HTR-8/SVneo (cell line): ENCODE measurements around the gene DUSP9.

ENCODE experiments used
- DNase-seq: peaks from one replicate; pipeline ENCODE4 v3.0.0; 2011; ENCODE audit warnings: low spot score, mixed read lengths; ENCODE audit not compliant: insufficient read length
- FAIRE-seq: peaks from 2 replicates; lab custom pipeline; 2011; peaks lifted over from hg19 to GRCh38; lab: Jason Lieb, UNC

The DUSP9 gene

DNA sequence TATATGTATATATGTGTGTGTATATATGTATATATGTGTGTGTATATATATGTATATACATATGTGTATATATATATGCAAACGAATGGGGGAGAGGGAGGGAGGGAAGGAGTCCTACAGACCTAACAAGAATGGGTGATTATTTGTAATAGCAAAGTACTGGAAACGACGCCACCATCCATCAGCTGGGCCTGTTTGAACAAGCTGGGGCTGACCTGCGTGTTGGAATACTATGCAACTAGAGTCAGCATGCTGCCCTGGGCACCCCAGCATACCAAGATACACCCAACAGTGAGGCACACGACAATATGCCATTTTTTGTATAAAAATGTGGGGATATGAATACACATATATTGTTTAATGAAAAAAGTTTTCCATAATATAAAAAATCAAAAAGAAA is 26.4 kb upstream of the DUSP9 start:
- FAIRE-seq: no peak

DNA sequence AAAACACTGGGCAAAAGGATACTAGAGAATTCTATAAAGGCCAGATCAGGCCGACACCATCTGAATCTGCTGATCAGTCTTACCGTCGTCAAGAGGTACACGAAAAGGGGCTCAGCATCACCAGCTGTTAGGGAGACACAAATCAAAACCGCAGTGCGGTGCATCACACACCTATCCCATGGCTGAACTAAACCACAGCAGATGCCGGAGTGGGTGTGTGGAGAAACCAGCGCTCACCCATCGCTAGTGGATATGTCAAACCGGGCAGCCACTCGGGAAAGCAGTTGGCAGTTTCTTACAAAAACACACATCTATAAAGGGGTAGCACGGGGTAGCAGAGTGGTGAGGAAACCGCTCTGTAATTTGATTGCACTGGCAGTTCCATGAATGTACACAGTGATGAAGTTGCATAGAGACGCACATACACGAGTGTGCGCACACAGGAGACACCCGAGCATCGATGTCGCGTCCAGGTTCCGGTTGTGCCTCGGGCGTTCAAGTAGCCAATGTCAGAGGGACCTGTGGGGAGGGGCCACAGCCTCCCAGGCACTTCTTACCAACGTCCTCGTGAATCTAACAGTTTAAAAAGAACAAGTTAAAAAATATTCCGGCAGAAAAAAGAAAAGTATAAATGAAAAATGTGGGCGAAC is 24.9 kb upstream of the DUSP9 start:
- FAIRE-seq (no peak), DNase-seq (no peak)

More for the DNA sequence above, 26.4 kb upstream of the DUSP9 start:
- no peak for DNase-seq

GRCh38 chrX:153622661-153623309 is 24.2 kb upstream of the DUSP9 start:
- no peak for FAIRE-seq
- DNase-seq: no peak

- no peak for DNase-seq
- no peak for FAIRE-seq
Observed at GRCh38 chrX:153623310-153624029, 23.5 kb upstream of the DUSP9 start.

DNA sequence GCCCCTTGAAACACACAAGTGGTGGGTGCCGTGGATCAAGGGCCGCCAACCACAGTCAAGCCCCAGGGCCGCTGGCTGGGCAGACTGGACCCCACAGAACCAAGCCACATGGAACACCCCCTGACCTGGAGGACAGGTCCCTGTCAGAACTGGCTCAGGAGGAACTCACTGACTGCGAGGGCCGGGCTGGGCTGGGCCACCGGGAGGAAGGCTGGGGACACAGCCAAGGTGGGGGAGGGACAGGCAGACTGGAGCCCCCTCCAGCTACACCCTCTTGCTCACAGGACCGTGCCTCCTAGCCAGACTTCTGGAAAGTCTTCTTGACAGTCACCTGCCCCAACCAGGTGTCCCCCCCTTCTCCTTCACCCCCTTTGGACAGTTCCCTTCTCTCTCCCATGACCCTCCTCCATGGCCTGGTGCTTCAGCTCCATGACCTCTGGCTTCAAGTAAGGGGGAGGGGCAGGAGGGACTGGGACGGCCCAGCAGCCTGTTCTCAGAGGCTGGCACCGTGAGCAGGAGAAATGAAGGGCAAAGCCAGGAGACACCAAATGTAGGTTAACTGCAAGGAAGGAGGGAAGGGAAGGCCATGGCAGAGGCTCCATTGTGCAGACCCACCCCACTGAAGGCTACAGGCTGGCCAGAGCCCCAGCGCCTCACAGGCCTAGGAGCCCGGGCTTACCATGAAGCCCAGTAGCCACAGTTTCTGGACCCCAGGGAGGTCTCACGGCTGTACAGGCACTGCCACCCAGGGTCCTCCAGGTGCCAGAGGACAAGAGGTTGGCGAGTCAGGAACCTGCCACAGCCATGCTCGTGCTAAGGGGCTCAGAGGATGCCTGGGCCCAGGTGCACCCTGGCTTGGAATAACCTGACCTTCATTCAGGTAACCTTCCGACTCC is 22.6 kb upstream of the DUSP9 start:
- no peak for DNase-seq
- no peak for FAIRE-seq

- FAIRE-seq (no peak), DNase-seq (no peak)
Observed at GRCh38 chrX:153625271-153626024, 21.6 kb upstream of the DUSP9 start.

GRCh38 chrX:153626025-153626633 is 20.9 kb upstream of the DUSP9 start:
- FAIRE-seq (no peak), DNase-seq (no peak)

GRCh38 chrX:153626863-153627674 is 19.9 kb upstream of the DUSP9 start:
- FAIRE-seq: no peak
- DNase-seq: no peak

DNA sequence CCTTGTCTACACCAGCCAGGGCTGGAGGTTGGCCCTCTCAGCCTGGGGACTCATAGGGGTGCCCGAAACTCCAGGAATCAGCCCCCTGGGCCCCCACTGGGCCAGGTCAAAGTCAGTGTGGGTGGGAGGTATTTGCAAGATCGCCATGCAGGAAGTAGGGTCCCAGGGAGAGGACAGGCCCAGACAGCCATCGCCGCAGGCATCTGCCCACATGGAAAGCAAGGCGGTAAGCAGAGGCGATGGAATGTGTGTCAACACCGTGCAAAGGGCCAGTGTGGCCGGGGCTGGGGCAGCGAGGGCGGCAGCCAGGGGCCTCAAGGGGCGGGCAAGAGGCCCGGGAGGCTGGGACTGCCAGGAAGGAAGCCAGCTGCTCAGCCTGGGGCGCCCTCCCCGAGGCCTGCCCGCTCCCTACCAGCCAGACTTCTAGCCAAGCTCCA is 19.3 kb upstream of the DUSP9 start:
- no peak for DNase-seq
- FAIRE-seq: no peak

GRCh38 chrX:153628129-153628528 is 18.9 kb upstream of the DUSP9 start:
- DNase-seq (no peak), FAIRE-seq (no peak)

DNA sequence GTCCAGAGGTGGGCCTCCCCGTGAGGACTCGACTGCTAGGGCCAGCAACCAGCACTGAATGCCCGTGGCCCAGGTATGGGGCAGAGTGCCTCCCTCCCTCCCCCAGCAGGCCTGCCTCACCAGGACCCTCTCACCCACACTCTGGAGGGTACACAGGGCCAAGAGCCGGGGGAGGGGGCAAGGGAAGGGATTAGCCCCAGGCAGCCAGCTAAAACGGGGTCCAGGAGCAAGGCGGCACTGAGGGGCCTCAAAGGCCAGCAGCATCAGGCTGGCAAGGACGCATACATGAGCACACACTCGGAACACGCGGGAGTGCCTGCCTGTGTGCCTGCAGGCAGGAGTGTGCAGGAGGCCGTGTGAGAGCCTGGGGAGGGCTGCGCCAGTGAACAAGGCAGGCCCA is 18.3 kb upstream of the DUSP9 start:
- FAIRE-seq (no peak), DNase-seq (no peak)

DNA sequence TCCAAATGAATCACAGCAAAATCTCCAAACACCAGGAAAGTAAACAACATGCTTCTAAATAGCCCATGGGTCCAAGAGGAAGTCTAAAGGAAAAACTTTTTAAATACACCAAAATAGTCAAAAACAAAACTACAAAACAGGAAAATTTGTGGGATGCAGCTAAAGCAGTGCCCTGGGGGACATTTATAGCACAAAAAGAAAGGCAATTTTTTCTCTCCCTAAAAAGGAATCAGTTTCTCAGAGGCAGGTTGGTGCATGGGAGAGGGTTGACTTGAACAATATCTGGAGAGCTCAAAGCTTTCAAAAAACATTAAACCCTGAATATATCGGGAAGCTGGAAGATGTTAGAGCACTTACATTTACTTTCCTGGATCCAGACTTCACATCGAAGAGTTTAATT is 15.7 kb upstream of the DUSP9 start:
- no peak for DNase-seq
- no peak for FAIRE-seq

GRCh38 chrX:153631907-153632594 is 15.0 kb upstream of the DUSP9 start:
- no peak for FAIRE-seq
- no peak for DNase-seq

- DNase-seq (no peak), FAIRE-seq (no peak)
Observed at GRCh38 chrX:153632595-153632946, 14.4 kb upstream of the DUSP9 start.

DNA sequence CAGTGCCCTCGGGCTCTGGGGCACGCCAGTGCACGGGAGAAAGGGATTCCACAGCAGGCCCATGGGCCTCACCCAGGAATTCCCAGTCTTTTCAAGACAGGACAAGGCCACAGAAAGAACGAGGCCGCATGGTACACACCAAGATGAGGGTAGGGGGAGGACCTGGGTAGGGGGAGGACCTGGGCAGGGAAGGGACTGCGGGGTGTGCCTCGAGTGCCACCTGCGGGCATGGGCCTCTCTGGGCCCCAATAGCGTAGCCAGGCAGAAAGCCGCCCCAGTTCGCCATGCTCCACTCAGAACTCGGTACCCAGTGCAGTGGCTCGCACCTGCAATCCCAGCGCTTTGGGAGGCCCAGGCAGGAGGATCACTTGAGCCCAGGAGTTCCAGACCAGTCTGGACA is 14.0 kb upstream of the DUSP9 start:
- DNase-seq (no peak), FAIRE-seq (no peak)

GRCh38 chrX:153633607-153634180 is 13.3 kb upstream of the DUSP9 start:
- DNase-seq: no peak
- FAIRE-seq: no peak

GRCh38 chrX:153634236-153634635 is 12.8 kb upstream of the DUSP9 start:
- DNase-seq (no peak), FAIRE-seq (no peak)

DNA sequence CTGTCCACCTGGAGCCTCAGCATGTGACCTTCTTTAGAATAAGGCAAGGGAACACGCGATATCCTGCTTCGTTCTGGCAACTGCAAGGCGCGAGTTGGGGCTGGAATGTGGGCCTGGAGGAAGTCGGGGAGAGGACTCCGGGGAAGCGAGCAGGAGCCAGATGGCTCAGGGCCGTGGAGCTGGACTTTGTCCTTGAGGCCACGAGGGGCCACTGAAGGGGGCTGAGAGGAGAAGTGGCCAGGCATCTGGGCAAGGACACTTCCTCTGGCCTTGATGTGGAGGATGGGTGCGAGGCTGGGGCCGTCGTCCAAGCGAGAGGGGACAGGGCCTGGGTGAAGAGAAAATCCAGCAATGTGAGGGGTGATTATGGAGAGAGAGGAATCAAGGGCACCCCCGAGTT is 12.2 kb upstream of the DUSP9 start:
- DNase-seq (no peak), FAIRE-seq (no peak)
